22Rv1 (cell line): ENCODE results near the gene SUGP2.

Experiments used
- H3K27ac ChIP-seq: fragments of 450-650 bp; 2 replicates; pipeline ENCODE4 v1.5.1; 2017
- ZFX ChIP-seq: fragments of 450-650 bp; IDR thresholded peaks from 2 replicates; pipeline ENCODE4 v1.6.1; 2017; ENCODE audit warnings: antibody characterized with exemption, borderline replicate concordance
- TF ChIP-seq, protein P1 (sequence below): fragments of 450-650 bp; IDR thresholded peaks from 2 replicates; pipeline ENCODE4 v1.5.1; 2017; ENCODE audit warnings: mild to moderate bottlenecking

The SUGP2 gene

GRCh38 chr19:18987456-18987855 is 45.9 kb downstream of the SUGP2 start:
- TF ChIP-seq, protein P1, sequence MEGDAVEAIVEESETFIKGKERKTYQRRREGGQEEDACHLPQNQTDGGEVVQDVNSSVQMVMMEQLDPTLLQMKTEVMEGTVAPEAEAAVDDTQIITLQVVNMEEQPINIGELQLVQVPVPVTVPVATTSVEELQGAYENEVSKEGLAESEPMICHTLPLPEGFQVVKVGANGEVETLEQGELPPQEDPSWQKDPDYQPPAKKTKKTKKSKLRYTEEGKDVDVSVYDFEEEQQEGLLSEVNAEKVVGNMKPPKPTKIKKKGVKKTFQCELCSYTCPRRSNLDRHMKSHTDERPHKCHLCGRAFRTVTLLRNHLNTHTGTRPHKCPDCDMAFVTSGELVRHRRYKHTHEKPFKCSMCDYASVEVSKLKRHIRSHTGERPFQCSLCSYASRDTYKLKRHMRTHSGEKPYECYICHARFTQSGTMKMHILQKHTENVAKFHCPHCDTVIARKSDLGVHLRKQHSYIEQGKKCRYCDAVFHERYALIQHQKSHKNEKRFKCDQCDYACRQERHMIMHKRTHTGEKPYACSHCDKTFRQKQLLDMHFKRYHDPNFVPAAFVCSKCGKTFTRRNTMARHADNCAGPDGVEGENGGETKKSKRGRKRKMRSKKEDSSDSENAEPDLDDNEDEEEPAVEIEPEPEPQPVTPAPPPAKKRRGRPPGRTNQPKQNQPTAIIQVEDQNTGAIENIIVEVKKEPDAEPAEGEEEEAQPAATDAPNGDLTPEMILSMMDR = no peak
- TF ChIP-seq ZFX = no peak
- H3K27ac ChIP-seq = no peak overlapping the region

GRCh38 chr19:18985257-18985656 is 48.1 kb downstream of the SUGP2 start:
- no peak overlapping the region for H3K27ac ChIP-seq
- TF ChIP-seq ZFX = no peak
- TF ChIP-seq, protein P1 = no peak

DNA sequence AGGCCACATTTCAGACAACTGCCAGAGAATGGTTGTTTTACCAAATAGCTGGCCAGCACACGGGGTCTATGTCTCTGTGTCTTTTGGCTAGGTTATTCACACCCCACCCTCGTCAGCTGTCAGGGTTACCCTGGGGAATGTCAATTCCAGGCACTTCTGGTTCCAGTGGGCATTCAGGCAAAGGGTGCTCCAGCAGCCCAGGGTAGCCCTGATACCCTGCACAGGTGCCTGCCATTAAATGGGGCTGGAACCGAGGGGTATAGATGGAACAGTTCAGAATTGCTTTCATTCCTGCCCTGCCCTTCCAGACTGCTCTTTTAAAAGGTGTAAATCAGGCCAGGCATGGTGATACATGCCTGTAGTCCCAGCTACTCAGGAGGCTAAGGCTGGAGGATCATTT is 49.1 kb downstream of the SUGP2 start:
- TF ChIP-seq, protein P1 = no peak
- no peak for TF ChIP-seq ZFX
- no peak overlapping the region for H3K27ac ChIP-seq

DNA sequence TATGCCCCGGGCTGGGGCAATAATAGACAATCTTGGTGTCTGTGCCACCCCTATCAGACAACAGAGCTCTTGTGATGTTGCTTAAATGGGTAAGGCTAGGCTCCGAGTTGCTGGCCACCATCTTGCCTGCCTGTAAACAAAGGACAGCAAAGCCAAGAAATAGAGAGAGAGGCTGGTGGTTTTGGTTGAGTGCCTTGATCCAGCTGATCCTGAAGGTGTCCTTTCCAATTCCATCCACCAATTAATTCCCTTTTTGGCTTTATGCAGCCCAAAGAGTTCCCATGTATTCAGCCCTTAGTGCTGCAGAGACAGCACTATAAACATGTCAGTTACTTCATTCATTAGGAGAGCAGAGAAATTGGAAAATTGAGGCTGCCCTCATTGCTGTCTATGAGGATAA is 50.6 kb downstream of the SUGP2 start:
- no peak overlapping the region for H3K27ac ChIP-seq
- TF ChIP-seq, protein P1 = no peak
- TF ChIP-seq ZFX = no peak

DNA sequence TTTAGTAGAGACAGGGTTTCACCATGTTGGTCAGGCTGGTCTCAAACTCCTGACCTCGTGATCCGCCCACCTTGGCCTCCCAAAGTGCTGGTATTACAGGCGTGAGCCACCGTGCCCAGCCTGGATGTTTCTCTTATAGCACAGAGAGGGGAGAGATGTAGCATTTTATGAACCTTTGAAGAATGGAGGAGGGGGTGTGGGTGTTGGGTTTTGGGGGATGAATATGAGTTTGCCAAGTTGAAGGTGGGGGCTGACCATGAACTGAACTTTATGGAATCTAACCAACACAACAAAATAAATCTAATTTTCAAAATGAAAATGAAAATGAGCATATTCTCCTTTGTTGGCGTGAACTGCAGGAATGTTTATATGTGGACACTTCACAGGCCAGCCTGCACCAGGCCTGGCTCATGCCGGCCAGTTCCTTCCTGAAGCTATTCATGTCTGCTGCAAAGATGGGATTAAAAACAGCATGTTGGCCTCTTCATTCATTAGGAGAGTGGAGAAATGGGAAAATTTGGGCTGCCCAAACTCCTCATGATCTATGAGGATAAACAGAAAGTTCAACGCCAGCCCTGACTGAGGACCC is 52.8 kb downstream of the SUGP2 start:
- TF ChIP-seq ZFX = no peak
- TF ChIP-seq, protein P1 = no peak
- H3K27ac ChIP-seq = no peak overlapping the region

- H3K27ac ChIP-seq = no peak overlapping the region
- TF ChIP-seq, protein P1 = no peak
- TF ChIP-seq ZFX = no peak
Observed at GRCh38 chr19:18978616-18979015, 54.7 kb downstream of the SUGP2 start.

DNA sequence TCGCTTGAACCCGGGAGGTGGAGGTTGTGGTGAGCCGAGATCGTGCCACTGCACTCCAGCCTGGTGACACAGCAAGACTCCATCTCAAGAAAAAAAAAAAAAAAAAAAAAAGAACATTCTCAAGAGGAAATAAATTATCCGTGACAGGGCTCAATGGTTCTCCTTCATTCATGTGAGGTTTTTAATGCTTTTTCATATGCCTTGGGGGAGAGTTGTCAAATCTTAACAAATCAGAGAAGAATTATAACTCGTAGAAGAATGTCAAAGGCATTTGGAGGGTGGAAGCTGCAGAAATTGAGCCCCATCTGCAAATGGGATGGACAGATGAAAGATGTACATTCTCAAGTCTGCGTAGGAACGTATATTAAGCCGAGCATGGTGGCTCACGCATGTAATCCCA is 57.4 kb downstream of the SUGP2 start:
- TF ChIP-seq, protein P1 = no peak
- TF ChIP-seq ZFX = no peak
- no peak overlapping the region for H3K27ac ChIP-seq
